HG02610 (cell line): Measurements from ENCODE around the gene PPP2R5C.

Experiments
- ATAC-seq: cut with Tn5 transposase; IDR thresholded peaks from one replicate; pipeline ENCODE4 v1.9.1; 2021; ENCODE audit warnings: mild to moderate bottlenecking, moderate library complexity; ENCODE audit not compliant: unreplicated experiment

PPP2R5C gene

DNA sequence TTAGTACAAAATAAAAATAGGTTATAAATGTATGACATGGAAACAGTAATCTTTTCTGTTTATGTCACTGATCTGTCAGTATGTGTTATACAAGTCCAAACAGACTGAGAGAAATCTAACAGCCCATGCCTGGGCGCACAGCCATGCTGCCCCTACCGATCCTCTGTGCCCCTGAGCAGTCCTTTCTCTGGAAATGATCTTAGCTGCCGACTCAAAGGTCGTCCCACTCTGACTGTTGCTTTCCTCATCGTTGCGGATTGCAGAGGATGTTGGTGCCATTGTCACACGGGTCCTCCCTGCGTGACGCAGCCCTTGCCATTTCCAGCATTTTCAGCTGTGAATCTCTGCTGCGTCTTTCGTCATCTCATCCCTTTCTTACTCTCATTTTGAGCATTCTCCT lies 119.9 kb downstream of the PPP2R5C start:
- no peak for ATAC-seq

GRCh38 chr14:101882141-101882935 lies 120.8 kb downstream of the PPP2R5C start:
- no peak for ATAC-seq

GRCh38 chr14:101884089-101884933 lies 122.8 kb downstream of the PPP2R5C start:
- ATAC-seq = no peak

DNA sequence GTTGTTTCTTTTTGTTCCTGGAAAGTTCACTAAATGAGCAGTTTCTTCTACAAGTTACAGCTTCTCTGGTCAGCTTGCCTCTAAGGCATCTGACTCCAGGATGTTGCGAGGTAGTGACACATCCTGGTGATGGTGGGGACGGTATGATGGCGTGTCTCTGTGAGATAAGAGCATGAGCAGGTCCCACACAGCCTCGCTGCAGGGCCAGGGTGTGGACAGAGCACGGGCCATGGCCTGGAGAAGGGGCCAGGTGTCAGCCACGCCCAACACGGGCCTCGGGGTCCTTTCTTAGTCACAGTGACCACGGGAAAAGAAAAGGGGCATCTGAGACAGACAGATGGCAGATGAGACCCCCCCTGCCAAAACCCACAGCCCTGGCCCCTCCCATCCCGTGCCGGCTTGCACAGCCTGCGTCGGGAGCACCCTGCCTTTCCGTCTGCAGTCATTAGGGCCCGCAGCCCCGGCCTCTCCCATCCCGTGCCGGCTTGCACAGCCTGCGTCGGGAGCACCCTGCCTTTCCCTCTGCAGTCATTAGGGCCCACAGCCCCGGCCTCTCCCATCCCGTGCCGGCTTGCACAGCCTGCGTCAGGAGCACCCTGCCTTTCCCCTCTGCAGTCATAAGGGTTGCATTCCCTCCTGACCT lies 123.5 kb downstream of the PPP2R5C start:
- ATAC-seq = no peak

GRCh38 chr14:101887219-101887618 lies 125.7 kb downstream of the PPP2R5C start:
- ATAC-seq = no peak

DNA sequence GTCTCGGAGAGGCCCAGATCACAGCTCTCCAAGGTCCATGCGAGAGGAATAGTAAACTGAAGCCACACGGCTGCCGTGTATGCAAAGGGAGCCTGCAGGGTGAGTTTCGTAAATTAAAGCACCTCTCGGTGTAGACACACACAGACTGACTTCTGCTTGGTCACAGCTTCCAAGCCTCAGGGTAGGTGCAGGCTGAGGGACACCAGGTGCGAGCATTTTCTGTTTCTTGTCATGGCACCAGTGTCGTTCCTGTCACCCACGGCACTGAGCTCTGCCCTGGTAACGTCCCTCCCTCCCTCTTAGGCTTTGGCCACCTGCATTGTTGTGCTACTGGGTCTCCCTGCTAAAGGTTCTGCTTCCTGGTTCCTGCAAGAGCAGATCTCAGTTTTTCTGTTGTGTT lies 126.7 kb downstream of the PPP2R5C start:
- ATAC-seq = no peak

GRCh38 chr14:101889366-101889765 lies 127.9 kb downstream of the PPP2R5C start:
- no peak for ATAC-seq

DNA sequence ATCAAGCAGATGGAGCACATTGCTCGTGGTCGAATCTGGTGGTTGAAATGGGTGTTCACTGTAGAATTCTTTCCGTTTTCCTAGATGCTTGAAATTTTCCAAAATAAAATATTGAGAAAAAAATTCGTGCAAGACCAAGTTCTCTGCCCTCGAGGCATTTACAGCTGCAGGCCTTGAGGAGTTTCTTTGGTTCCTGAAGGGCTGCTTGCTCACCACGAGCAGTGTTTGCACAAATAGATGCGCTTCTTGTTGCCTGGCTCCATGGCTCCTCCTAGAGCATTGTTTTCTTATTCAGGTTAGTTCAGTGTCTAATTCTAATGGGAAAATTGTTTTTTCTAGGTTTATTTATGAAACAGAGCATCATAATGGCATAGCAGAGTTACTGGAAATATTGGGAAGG lies 128.4 kb downstream of the PPP2R5C start:
- ATAC-seq = no peak

DNA sequence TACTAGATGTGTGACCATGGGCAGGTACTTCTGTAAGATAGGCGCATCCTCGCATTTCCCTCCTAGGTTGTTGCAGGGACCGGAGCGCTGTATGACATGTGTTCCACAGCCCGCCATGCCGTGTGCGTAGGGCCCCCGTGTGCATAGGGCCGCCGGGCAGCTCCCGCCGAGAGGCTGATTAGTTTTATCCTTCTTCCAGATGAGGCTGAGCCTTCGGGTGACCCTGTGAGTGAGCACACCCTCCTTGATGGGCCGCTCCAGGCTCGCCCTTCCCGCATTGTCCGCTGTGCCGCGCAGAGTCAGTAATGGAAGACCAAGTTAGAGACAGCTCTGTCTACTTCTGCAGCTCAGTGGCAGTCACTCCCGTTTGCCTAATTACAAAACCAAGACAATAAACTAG lies 130.0 kb downstream of the PPP2R5C start:
- no peak for ATAC-seq

- ATAC-seq = no peak
Measured at GRCh38 chr14:101893759-101894158, 132.2 kb downstream of the PPP2R5C start.

DNA sequence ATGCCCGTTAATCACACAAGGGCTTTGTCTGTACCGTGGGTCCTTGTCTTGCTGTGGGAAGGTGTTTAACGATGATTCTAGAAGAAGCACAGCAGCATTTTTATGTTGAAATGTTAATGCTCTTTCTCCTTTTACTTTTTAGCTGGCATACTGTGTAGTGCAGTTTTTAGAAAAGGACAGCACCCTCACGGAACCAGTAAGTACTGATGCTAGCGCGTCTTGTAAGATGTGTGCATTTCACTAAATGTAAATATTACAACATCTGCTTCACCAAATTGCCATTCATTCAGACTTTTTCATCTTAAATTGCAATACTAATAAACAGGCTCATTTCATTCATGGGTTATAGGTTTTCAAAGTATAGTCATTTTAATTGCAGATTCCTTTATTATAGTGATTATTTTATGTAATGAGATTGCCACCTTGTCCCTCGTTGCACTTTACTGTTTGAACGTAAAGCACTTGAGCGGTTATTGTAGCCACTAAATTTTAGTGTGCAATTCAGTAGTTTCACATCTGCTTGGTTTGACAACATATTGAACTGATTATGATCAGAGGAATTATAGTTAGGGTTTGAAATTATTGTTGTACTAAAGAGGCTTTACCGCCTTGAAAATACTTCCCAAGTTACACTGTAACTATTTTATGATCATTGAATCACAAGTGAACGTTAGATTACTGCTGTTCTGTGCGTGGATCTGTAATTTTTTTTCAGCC lies 133.0 kb downstream of the PPP2R5C start:
- ATAC-seq = no peak

DNA sequence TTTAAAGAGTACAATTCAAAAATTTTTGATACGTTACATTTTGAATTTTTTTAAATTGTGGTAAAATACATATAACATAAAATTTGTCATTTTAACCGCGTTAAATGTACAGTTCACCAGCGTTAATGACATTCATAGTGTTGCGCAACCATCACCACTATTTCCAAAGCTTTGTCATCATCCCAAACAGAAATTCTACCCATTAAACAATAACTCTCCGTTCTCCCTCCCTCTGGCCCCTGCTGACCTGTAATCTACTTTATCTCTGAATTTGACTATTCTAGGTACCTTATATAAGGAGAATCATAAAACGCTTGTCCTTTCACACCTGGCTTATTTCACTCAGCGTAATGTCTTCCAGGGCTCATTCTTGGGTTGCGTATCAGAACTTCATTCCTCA lies 133.7 kb downstream of the PPP2R5C start:
- ATAC-seq = no peak

GRCh38 chr14:101897326-101897725 lies 135.8 kb downstream of the PPP2R5C start:
- no peak for ATAC-seq

DNA sequence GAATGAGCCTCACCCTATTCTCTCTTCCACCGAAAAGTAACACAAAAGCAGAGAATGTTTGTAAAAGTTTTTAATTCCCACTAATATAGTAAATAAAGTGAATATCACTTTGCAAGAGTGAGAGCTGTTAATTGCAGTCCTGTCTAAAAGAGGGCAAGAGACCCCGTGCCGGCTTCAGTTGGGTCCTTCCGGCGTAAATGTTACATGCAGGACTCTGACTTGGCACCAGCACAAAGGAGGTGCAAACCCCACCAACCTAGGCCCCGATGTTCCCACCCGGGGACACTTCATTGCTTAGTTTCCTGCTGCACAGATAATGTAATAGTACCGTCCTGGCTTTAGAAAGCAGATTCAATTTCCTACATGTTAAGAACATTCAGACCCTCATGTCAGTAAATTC lies 136.9 kb downstream of the PPP2R5C start:
- no peak for ATAC-seq

GRCh38 chr14:101899263-101899662 lies 137.8 kb downstream of the PPP2R5C start:
- no peak for ATAC-seq

DNA sequence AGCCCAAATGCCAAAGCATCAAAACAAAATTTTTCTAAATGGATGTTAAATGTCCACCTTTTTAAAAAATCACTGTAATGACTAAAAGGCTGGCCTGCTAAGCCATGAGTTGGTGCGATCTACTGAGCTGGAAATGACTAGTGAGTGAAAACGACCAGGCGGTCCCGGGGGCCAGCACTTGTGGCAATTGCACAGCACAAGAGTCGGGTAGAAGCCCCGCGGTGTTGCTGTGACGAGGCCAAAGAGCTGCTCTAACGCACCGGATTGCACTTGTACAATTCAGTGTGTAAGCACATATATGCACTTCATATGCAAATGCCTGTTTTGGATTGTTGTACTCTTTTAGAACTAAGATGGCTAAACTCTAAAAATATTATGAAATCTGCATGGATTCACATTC lies 138.7 kb downstream of the PPP2R5C start:
- ATAC-seq = no peak

DNA sequence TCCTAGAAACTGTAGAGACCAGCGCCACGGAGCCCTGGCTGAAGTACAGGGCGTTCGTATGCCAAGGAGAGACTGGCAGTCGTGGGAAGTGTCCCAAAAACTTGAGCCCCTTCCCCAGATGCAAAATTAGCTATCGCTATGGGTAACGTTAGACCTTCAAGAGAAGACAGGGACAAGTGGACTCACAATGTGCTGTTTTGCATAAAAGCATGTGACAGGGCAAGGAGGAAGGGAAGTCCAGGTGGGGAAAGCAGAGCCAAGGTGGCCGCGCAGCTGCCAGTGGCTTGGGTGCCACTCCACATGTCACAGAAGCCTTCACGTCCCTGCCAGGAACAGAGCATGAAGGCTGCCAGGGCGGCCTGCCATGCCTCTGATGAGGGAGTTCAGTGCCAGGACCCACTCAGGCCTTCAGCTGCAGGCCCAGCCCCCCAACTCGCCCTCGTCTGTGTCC lies 141.6 kb downstream of the PPP2R5C start:
- no peak for ATAC-seq

- ATAC-seq = no peak
Measured at GRCh38 chr14:101905614-101906013, 144.1 kb downstream of the PPP2R5C start.

- no peak for ATAC-seq
Measured at GRCh38 chr14:101906645-101907044, 145.1 kb downstream of the PPP2R5C start.

DNA sequence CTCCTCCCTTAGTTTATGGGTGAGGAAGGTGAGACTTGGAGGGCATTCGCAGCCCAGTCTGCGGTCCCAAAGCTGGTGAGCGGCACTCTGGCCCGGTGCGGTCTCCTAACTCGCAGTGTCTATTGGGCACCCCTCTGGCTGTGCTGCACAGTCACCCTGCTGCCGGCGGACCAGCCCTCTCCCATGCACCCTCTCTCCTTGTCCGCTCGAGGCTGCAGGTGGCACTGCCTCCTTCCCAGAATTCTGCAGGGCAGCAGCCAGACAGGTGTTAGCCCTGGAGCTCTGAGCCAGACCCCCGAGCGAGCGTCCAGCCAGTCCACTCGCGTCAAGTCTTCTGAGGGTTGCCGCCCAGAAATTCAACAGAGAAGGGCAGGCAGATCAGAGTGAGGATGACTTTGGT lies 146.1 kb downstream of the PPP2R5C start:
- ATAC-seq = no peak

DNA sequence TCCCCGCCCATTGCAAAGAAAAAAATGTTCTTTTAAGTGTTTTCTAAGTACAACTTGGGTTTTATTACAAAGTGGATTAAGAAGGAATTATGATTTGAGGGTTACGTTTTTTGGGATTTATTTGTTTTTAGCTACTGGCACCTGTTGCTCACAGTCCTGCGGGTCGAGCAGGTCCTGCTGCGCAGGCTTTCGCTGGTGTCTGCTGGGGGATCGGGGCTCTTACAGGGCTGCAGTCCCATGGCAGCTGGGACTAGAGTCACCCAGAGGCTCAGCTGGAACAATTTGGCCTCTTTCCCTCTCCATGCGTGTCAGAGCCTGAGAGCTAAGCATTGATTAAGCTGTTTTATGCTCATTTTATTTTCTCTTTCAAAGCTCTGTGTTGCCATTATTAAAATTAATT lies 147.3 kb downstream of the PPP2R5C start:
- ATAC-seq = no peak
